Retinal pigment epithelial cell (primary cell): ENCODE measurements around the gene MKS1.

Experiments
- DNase-seq: peaks from one replicate; pipeline ENCODE4 v3.0.0-alpha.2; 2010; ENCODE audit warnings: low read depth
- H3K4me3 ChIP-seq: 2 replicates; pipeline ENCODE4 v1.5.1; 2011; ENCODE audit warnings: mild to moderate bottlenecking, low read length, control low read depth, moderate library complexity
- TF ChIP-seq, protein P1 (sequence below): conservative IDR thresholded peaks from 2 replicates; pipeline ENCODE4 v1.5.1; 2011; ENCODE audit warnings: low read depth, low read length, control low read depth, inconsistent platforms

MKS1 gene

DNA sequence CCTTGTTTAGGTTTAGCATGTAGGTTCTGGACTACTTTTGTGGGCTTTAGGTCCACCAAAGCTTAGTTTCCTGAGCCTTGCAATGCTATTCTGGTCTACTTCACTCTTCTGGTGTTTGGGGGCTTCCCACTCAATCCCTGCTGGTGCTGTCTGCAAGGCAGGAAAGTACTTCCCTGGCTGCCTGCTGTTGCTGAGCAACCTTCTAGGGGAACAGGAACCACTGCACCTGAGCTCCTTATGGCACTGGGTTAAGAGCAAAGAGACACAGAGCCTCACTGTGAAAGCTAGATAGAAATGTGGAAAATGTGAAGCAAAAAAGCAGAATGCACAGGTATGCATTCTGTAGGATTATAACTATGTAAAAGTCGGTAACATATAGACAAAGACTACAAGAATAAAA, 44.7 kb upstream of the MKS1 start:
- TF ChIP-seq, protein P1, sequence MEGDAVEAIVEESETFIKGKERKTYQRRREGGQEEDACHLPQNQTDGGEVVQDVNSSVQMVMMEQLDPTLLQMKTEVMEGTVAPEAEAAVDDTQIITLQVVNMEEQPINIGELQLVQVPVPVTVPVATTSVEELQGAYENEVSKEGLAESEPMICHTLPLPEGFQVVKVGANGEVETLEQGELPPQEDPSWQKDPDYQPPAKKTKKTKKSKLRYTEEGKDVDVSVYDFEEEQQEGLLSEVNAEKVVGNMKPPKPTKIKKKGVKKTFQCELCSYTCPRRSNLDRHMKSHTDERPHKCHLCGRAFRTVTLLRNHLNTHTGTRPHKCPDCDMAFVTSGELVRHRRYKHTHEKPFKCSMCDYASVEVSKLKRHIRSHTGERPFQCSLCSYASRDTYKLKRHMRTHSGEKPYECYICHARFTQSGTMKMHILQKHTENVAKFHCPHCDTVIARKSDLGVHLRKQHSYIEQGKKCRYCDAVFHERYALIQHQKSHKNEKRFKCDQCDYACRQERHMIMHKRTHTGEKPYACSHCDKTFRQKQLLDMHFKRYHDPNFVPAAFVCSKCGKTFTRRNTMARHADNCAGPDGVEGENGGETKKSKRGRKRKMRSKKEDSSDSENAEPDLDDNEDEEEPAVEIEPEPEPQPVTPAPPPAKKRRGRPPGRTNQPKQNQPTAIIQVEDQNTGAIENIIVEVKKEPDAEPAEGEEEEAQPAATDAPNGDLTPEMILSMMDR: no peak
- H3K4me3 ChIP-seq: no peak overlapping the region
- no peak for DNase-seq

DNA sequence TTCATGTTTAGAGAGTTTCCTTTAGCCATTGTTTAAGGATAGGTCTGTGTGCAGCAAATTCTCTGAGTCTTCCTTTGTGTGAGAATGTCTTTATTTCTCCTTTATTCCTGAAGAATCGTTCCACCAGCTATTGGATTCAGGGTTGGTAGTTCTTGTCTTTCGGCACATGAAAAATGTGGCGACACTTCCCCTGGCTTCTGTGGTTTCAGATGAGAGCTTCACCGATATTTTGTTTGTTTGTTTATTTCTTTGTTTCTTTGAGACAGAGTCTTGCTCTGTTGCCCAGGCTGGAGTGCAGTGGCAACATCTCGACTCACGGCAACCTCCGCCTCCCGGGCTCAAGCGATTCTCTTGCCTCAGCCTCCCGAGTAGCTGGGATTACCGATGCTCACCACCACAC, 43.1 kb upstream of the MKS1 start:
- no peak for DNase-seq
- H3K4me3 ChIP-seq: no peak overlapping the region
- TF ChIP-seq, protein P1: no peak

DNA sequence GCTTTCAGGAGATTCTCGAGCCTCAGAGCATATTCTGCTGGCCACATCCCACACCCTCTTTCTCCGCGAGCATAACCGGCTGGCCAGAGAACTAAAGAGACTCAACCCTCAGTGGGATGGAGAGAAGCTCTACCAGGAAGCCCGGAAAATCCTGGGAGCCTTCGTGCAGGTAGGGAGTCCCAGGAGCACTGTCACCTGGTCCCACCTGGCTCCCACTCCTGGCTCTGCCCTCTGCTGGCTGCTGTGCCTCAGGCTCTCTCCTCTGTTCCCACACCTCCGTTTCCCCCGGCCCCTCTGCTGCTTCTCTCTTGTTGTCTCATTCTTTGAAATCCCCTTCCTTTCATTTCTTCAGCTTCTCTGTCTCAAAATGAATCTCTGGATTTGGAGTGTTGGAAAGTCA, 35.7 kb upstream of the MKS1 start:
- H3K4me3 ChIP-seq: no peak overlapping the region
- no peak for DNase-seq
- TF ChIP-seq, protein P1: peak; percentile 18

DNA sequence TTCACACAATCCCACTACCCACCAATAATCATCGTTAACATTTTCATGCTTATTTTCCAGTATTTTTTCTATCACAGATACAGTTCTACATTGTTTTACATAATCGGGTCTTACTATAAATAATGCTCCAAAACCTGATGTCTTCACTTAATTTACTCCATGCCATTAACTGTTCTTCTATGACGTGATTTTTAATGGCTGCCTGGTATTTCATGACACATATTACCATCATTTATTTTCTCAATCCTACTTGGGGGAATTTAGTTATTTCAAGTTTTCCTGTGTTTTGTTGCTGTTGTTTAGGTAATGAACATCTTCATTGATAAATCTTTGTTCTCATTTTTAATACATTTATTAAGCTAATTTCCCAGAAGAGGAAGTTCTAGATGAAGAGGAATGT, 34.0 kb upstream of the MKS1 start:
- H3K4me3 ChIP-seq: no peak overlapping the region
- DNase-seq: no peak
- TF ChIP-seq, protein P1: no peak

DNA sequence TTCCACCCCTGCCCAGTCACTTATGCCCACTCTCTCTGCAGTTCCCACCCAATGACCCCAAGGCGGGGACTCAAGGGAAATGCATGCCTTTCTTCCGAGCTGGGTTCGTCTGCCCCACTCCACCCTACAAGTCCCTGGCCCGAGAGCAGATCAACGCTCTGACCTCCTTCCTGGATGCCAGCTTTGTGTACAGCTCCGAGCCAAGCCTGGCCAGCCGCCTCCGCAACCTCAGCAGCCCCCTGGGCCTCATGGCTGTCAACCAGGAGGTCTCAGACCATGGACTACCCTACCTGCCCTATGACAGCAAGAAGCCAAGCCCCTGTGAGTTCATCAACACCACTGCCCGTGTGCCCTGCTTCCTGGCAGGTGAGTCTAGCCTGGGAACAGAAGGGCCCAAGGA, 33.1 kb upstream of the MKS1 start:
- no peak for DNase-seq
- H3K4me3 ChIP-seq: no peak overlapping the region
- TF ChIP-seq, protein P1: no peak

DNA sequence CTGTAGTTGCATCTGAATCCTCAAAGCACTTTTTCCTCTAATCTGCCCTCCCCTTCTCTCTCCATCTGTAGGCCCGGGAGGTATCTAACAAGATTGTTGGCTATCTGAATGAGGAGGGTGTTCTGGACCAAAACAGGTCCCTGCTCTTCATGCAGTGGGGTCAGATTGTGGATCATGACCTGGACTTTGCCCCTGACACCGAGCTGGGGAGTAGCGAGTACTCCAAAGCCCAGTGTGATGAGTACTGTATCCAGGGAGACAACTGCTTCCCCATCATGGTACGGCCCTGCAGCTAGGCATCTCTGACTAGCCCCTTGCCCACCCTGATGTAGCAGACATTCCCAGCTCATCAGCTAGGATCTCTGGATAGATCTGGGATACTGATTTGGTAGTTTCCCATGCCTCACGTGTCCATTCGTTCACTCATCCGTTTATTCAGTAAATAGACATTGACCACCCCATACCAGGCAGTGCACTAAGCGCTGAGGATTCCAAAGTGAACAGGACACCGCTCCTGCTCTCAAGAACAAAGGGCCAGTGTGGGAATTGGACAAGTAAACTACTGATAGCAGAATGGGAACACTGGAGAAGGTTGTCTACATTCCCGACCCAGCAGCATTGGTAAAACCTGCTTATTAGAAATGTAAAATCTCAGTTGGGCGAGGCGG, 31.4 kb upstream of the MKS1 start:
- H3K4me3 ChIP-seq: no peak overlapping the region
- TF ChIP-seq, protein P1: no peak
- no peak for DNase-seq
